ENCODE measurements around the gene KLHL3.

KLHL3 gene

GRCh38 chr5:137575847-137576246 is 160.0 kb downstream of the KLHL3 start:
- no peak overlapping the region for H3K4me3 ChIP-seq (ENCODE audit: low read length)
- H3K9me3 ChIP-seq (ENCODE audit: insufficient read depth, low read depth, low read length): no peaks in the 10 kb centered on the region
- no peaks in the 10 kb centered on the region for H3K4me1 ChIP-seq (ENCODE audit: insufficient read depth, low read length)
- H3K9ac ChIP-seq (ENCODE audit: low read depth, low read length): no peak overlapping the region
- no peaks in the 10 kb centered on the region for H3K27me3 ChIP-seq (ENCODE audit: insufficient read depth, low read length)
- no peaks in the 10 kb centered on the region for H3K36me3 ChIP-seq (ENCODE audit: insufficient read depth, low read length)
- no peak overlapping the region for H3K27ac ChIP-seq (ENCODE audit: low read depth, low read length)
- WGBS: 94% methylated on average over 2 of the region's 2 CpGs

GRCh38 chr5:137575211-137575610 is 160.7 kb downstream of the KLHL3 start:
- H3K4me1 ChIP-seq (ENCODE audit: insufficient read depth, low read length): no peaks in the 10 kb centered on the region
- H3K4me3 ChIP-seq (ENCODE audit: low read length): no peak overlapping the region
- H3K27ac ChIP-seq (ENCODE audit: low read depth, low read length): no peak overlapping the region
- H3K9ac ChIP-seq (ENCODE audit: low read depth, low read length): no peak overlapping the region
- H3K36me3 ChIP-seq (ENCODE audit: insufficient read depth, low read length): no peaks in the 10 kb centered on the region
- no peaks in the 10 kb centered on the region for H3K9me3 ChIP-seq (ENCODE audit: insufficient read depth, low read depth, low read length)
- H3K27me3 ChIP-seq (ENCODE audit: insufficient read depth, low read length): no peaks in the 10 kb centered on the region
- 94% methylated on average over 3 of the region's 3 CpGs for WGBS

DNA sequence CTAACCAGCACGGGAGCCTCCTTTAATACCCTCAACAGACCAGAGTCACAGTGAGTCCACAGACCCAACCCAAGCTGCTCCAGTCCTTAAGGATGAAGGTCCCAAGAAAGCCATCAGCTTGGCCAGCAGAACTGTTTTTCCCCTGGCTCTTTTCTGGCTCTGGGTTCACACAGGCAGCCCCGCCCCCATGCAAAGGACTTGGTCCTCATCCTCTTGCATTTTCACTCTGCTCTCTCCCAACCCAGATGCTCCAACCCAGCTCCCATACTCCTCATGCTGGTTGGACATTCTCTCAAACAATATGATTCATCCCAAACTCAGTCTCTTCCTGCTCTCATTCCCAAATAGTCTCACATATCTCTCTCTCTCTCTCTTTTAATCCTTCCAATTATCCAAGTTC is 162.5 kb downstream of the KLHL3 start:
- Histone ChIP-seq H3K27me3 (ENCODE audit: insufficient read depth, low read length) (no peaks in the 10 kb centered on the region), H3K36me3 (ENCODE audit: insufficient read depth, low read length) (no peaks in the 10 kb centered on the region), H3K9me3 (ENCODE audit: insufficient read depth, low read depth, low read length) (no peaks in the 10 kb centered on the region), H3K4me3 (ENCODE audit: low read length) (no peak overlapping the region), H3K4me1 (ENCODE audit: insufficient read depth, low read length) (no peaks in the 10 kb centered on the region), H3K9ac (ENCODE audit: low read depth, low read length) (no peak overlapping the region), H3K27ac (ENCODE audit: low read depth, low read length) (no peak overlapping the region)
- 85% methylated on average over 2 of the region's 2 CpGs for WGBS

DNA sequence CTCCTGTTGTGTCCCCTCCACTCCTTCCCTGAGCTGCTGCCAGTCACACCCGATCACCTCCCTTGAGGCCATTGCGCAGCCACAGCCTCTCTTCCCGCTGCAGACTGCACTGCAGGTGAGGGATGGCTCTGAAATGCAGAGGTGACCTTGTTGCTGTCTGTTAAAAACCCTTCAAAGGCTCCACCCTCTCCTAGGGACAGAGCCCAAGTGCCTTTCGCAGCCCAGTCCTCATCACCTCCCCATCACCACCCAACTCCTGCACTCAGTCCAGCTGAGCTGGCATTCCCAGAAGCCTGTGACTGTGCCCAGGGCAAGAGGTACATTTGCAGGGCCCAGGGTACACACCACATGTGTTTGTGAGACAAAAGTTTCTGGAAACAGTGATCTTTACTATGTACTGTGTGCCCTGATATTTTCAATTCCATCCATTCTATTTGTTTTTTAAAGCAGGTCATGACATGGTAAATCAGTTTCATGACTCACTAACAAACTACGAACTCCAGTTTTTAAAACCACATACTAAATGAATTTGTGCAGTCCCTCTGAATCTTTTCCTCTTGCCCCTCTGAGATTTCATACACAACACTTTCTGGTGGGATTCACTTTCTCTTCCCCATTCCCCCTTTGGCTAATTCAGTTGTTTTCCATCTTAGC is 163.7 kb downstream of the KLHL3 start:
- Histone ChIP-seq H3K4me1 (ENCODE audit: insufficient read depth, low read length) (0 out of 2 replicates have a peak, but pooled peaks cover 3% of the 10 kb centered on the region), H3K9ac (ENCODE audit: low read depth, low read length) (no peak overlapping the region), H3K27me3 (ENCODE audit: insufficient read depth, low read length) (no peaks in the 10 kb centered on the region), H3K36me3 (ENCODE audit: insufficient read depth, low read length) (no peaks in the 10 kb centered on the region), H3K27ac (ENCODE audit: low read depth, low read length) (no peak overlapping the region), H3K4me3 (ENCODE audit: low read length) (no peak overlapping the region), H3K9me3 (ENCODE audit: insufficient read depth, low read depth, low read length) (no peaks in the 10 kb centered on the region)
- 92% methylated on average over 5 of the region's 5 CpGs for WGBS

DNA sequence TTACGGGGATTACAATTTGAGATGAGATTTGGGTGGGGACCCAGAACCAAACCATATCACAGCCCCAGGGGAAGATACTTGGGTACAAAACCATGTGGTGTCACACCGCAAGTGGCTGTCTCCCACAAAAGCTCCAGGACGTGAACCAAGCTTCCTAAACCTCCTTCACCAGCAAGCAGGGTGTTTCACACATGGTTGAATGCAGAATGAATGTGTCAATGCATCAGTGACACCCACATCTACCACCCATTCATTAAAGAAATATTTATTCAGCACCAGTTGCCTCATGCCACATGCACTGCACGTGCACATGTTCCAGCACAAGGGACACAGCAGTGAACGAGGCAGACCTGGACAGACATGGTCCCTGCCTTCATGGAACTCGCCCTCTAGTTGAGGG is 165.8 kb downstream of the KLHL3 start:
- Histone ChIP-seq H3K9me3 (ENCODE audit: insufficient read depth, low read depth, low read length) (no peaks in the 10 kb centered on the region), H3K27me3 (ENCODE audit: insufficient read depth, low read length) (no peaks in the 10 kb centered on the region), H3K36me3 (ENCODE audit: insufficient read depth, low read length) (no peaks in the 10 kb centered on the region), H3K27ac (ENCODE audit: low read depth, low read length) (no peak overlapping the region), H3K9ac (ENCODE audit: low read depth, low read length) (no peak overlapping the region), H3K4me1 (ENCODE audit: insufficient read depth, low read length) (0 out of 2 replicates have a peak, but pooled peaks cover 3% of the 10 kb centered on the region), H3K4me3 (ENCODE audit: low read length) (no peak overlapping the region)
- 88% methylated on average over 5 of the region's 6 CpGs for WGBS

Measured in HUES64 (cell line).